IMR-90 (cell line): ENCODE measurements around the gene PFDN5. TPM values are rescaled to one million over a fixed set of nuclear protein-coding genes. Genes with fewer than 3 reads are reported as not detected.

ENCODE experiments used
- ATAC-seq: fragments of 200-7000 bp; cut with Tn5 transposase; 2 replicates; pipeline ENCODE4 v1.9.1; 2020; ENCODE audit warnings: low read depth, mild to moderate bottlenecking, moderate library complexity
- BruUV-seq: library from RNA; stranded (reverse); fragments of 400-500 nt; replicated peaks from 2 replicates; lab custom pipeline; 2021; lab: Mats Ljungman, UMichigan
- CTCF ChIA-PET: fragments of 300-600 bp; formaldehyde crosslinking; extraction: SDS; loops from one replicate; lab custom pipeline; 2021; ENCODE audit warnings: antibody characterized with exemption; lab: Yijun Ruan, JAX
- POLR2A ChIA-PET: fragments of 300-600 bp; sonication (Branson Sonifier 250); formaldehyde crosslinking; loops from one replicate; lab custom pipeline; 2022; ENCODE audit warnings: antibody characterized with exemption; ENCODE audit not compliant: unreplicated experiment; lab: Charles Lee
- DNase-seq: peaks from one replicate; pipeline ENCODE4 v3.0.0; 2013
- H2AFZ ChIP-seq: replicated peaks from 2 replicates; pipeline ENCODE3; 2013; ENCODE audit warnings: low read length, mild to moderate bottlenecking; ENCODE audit not compliant: poor library complexity
- H2AK5ac ChIP-seq: 2 replicates; pipeline ENCODE4 v1.6.1; 2013; ENCODE audit warnings: low read depth, low read length, inconsistent platforms
- H2AK9ac ChIP-seq: replicated peaks from 2 replicates; pipeline ENCODE3; 2013; ENCODE audit warnings: mild to moderate bottlenecking, low read depth, low read length, moderate library complexity; ENCODE audit not compliant: poor library complexity
- H2BK120ac ChIP-seq: 2 replicates; pipeline ENCODE4 v1.6.1; 2013; ENCODE audit warnings: low read depth, low read length, inconsistent platforms
- H2BK15ac ChIP-seq: 3 replicates; pipeline ENCODE4 v1.6.1; 2013; ENCODE audit warnings: low read depth, low read length, inconsistent platforms
- H2BK20ac ChIP-seq: 2 replicates; pipeline ENCODE4 v1.6.1; 2013; ENCODE audit warnings: low read depth, mild to moderate bottlenecking, inconsistent platforms, low read length, moderate library complexity
- H2BK5ac ChIP-seq: 2 replicates; pipeline ENCODE4 v1.6.1; 2013; ENCODE audit warnings: mild to moderate bottlenecking, low read depth, low read length, inconsistent platforms; ENCODE audit not compliant: poor library complexity, severe bottlenecking
- H3K14ac ChIP-seq: replicated peaks from 2 replicates; pipeline ENCODE4 v1.6.1; 2013; ENCODE audit warnings: low read depth, low read length, inconsistent platforms
- H3K18ac ChIP-seq: 2 replicates; pipeline ENCODE4 v1.6.1; 2013; ENCODE audit warnings: low read depth, low read length, control low read depth
- H3K23ac ChIP-seq: 2 replicates; pipeline ENCODE4 v1.6.1; 2013; ENCODE audit warnings: low read depth, low read length, inconsistent platforms
- H3K27ac ChIP-seq: 2 replicates; pipeline ENCODE4 v1.5.1; 2013; ENCODE audit warnings: mild to moderate bottlenecking, control low read depth, low read length; ENCODE audit not compliant: insufficient read depth
- H3K27me3 ChIP-seq: 2 replicates; pipeline ENCODE4 v1.6.1; 2013; ENCODE audit warnings: low read length; ENCODE audit not compliant: control insufficient read depth, insufficient read depth
- H3K36me3 ChIP-seq: 2 replicates; pipeline ENCODE4 v1.6.1; 2013; ENCODE audit warnings: low read length, mixed read lengths; ENCODE audit not compliant: control insufficient read depth, insufficient read depth
- H3K4ac ChIP-seq: 2 replicates; pipeline ENCODE4 v1.6.1; 2013; ENCODE audit warnings: low read depth, low read length, inconsistent platforms
- H3K4me1 ChIP-seq: 2 replicates; pipeline ENCODE4 v1.6.1; 2013; ENCODE audit warnings: low read length, mixed read lengths; ENCODE audit not compliant: control insufficient read depth, insufficient read depth
- H3K4me2 ChIP-seq: 2 replicates; pipeline ENCODE4 v1.6.1; 2013; ENCODE audit warnings: low read depth, mild to moderate bottlenecking, control low read depth, low read length, moderate library complexity
- H3K4me3 ChIP-seq: 2 replicates; pipeline ENCODE4 v1.5.1; 2013; ENCODE audit warnings: low read depth, mild to moderate bottlenecking, control low read depth, low read length, moderate library complexity; ENCODE audit not compliant: insufficient read depth
- H3K56ac ChIP-seq: 2 replicates; pipeline ENCODE4 v1.6.1; 2013; ENCODE audit warnings: low read length, inconsistent platforms; ENCODE audit not compliant: insufficient read depth; ENCODE audit errors: extremely low read depth
- H3K79me1 ChIP-seq, 2 experiments: 2 replicates each; pipeline ENCODE4 v1.6.1; 2013; ENCODE audit warnings: low read length in 2 of 2, inconsistent platforms in 1 of 2, low read depth in 1 of 2
- H3K9ac ChIP-seq: 2 replicates; pipeline ENCODE4 v1.6.1; 2013; ENCODE audit warnings: low read depth, low read length, control low read depth
- H3K9me1 ChIP-seq: 2 replicates; pipeline ENCODE4 v1.6.1; 2013; ENCODE audit warnings: low read length, inconsistent platforms; ENCODE audit not compliant: insufficient read depth
- H3K9me3 ChIP-seq: 2 replicates; pipeline ENCODE4 v1.6.1; 2013; ENCODE audit warnings: low read length; ENCODE audit not compliant: control insufficient read depth, insufficient read depth
- H4K20me1 ChIP-seq: 2 replicates; pipeline ENCODE4 v1.6.1; 2013; ENCODE audit warnings: low read length, inconsistent platforms; ENCODE audit not compliant: insufficient read depth
- H4K5ac ChIP-seq: 2 replicates; pipeline ENCODE4 v1.6.1; 2013; ENCODE audit warnings: mild to moderate bottlenecking, low read depth, low read length, control low read depth
- H4K8ac ChIP-seq, 2 experiments: 2 replicates each; pipeline ENCODE4 v1.6.1; 2013; ENCODE audit warnings: low read depth in 2 of 2, low read length in 2 of 2, control low read depth in 1 of 2, inconsistent platforms in 1 of 2
- H4K91ac ChIP-seq: 2 replicates; pipeline ENCODE4 v1.6.1; 2013; ENCODE audit warnings: low read depth, low read length, inconsistent platforms; ENCODE audit not compliant: insufficient read depth
- BHLHE40 ChIP-seq: fragments of 150-350 bp; IDR thresholded peaks from 2 replicates; pipeline ENCODE4 v1.6.1; 2016; ENCODE audit warnings: mild to moderate bottlenecking, low read depth, low read length
- CEBPB ChIP-seq: IDR thresholded peaks from 2 replicates; pipeline ENCODE4 v1.6.1; 2012; ENCODE audit warnings: low read depth, low read length, improper control_type of control experiment
- CHD1 ChIP-seq: IDR thresholded peaks from 2 replicates; pipeline ENCODE4 v1.6.1; 2012; ENCODE audit warnings: low read depth, low read length, improper control_type of control experiment
- CTCF ChIP-seq: conservative IDR thresholded peaks from 2 replicates; pipeline ENCODE4 v1.5.1; 2012; ENCODE audit warnings: mild to moderate bottlenecking, low read depth, low read length, improper control_type of control experiment
- ELK1 ChIP-seq: fragments of 150-350 bp; IDR thresholded peaks from 2 replicates; pipeline ENCODE4 v1.6.1; 2016; ENCODE audit warnings: low read depth, mild to moderate bottlenecking, low read length, moderate library complexity, borderline replicate concordance
- FOS ChIP-seq: fragments of 150-350 bp; IDR thresholded peaks from 2 replicates; pipeline ENCODE4 v1.6.1; 2016; ENCODE audit warnings: low read depth, low read length
- MAFK ChIP-seq: IDR thresholded peaks from 2 replicates; pipeline ENCODE4 v1.6.1; 2012; ENCODE audit warnings: low read depth, low read length, improper control_type of control experiment
- MAZ ChIP-seq: IDR thresholded peaks from 2 replicates; pipeline ENCODE4 v1.6.1; 2012; ENCODE audit warnings: low read depth, mild to moderate bottlenecking, low read length, improper control_type of control experiment, moderate library complexity, borderline replicate concordance
- MXI1 ChIP-seq: IDR thresholded peaks from 2 replicates; pipeline ENCODE4 v1.6.1; 2012; ENCODE audit warnings: low read depth, mild to moderate bottlenecking, low read length, moderate library complexity, borderline replicate concordance
- NFE2L2 ChIP-seq: fragments of 150-350 bp; IDR thresholded peaks from 2 replicates; pipeline ENCODE4 v1.6.1; 2016; ENCODE audit warnings: low read depth, mild to moderate bottlenecking, low read length
- POLR2A ChIP-seq: IDR thresholded peaks from 2 replicates; pipeline ENCODE4 v1.6.1; 2012; ENCODE audit warnings: mild to moderate bottlenecking, low read depth, low read length
- RAD21 ChIP-seq: IDR thresholded peaks from 2 replicates; pipeline ENCODE4 v1.6.1; 2012; ENCODE audit warnings: low read length, improper control_type of control experiment
- RCOR1 ChIP-seq: IDR thresholded peaks from 2 replicates; pipeline ENCODE4 v1.6.1; 2012; ENCODE audit warnings: mild to moderate bottlenecking, low read length, improper control_type of control experiment; ENCODE audit not compliant: insufficient replicate concordance
- RFX5 ChIP-seq: IDR thresholded peaks from 2 replicates; pipeline ENCODE4 v1.8.0; 2012; ENCODE audit warnings: low read depth, mild to moderate bottlenecking, low read length, moderate library complexity
- SMC3 ChIP-seq: fragments of 150-350 bp; IDR thresholded peaks from 2 replicates; pipeline ENCODE4 v1.6.1; 2016; ENCODE audit warnings: low read depth, mild to moderate bottlenecking, antibody characterized with exemption, low read length, moderate library complexity
- WGBS, 2 experiments: methylation state at CpG; one replicate each; pipeline versions ENCODE4 v1.1.5 to v1.1.7; 2013; ENCODE audit warnings: missing lambda C conversion rate in 2 of 2; ENCODE audit not compliant: insufficient read length in 1 of 2; ENCODE audit errors: extremely low coverage in 2 of 2; 5-methylcytosine and 5-hydroxymethylcytosine counted together
- dilution Hi-C: fragments of 300-500 bp; cut with HindIII; formaldehyde crosslinking; loops from one replicate; pipeline ENCODE4 v1.14.3; 2018; ENCODE audit warnings: low sequenced_read_pairs; ENCODE audit not compliant: unreplicated experiment
- in situ Hi-C: fragments of 300-500 bp; cut with MboI; formaldehyde crosslinking; loops from 3 replicates; pipeline ENCODE4 v1.14.3; 2019; ENCODE audit warnings: low sequenced_read_pairs, inconsistent platforms, mixed read lengths
- intact Hi-C: fragments of 100-400 bp; cut with micrococcal nuclease; formaldehyde crosslinking; loops from 2 replicates; pipeline ENCODE4 v1.10.0; 2022
- polyA plus RNA-seq, 3 experiments: library from polyadenylated mRNA; depleted of rRNA; stranded (reverse); fragments of >200 nt; gene quantifications; 2 replicates each; pipeline ENCODE4 v1.2.3, GENCODE V29; 2012; ENCODE audit warnings: low replicate concordance in 1 of 3
- total RNA-seq: library from RNA; depleted of rRNA; stranded (reverse); fragments of >200 nt; gene quantifications from 2 replicates; pipeline ENCODE4 v1.2.3, GENCODE V29; 2012

The PFDN5 gene
- total and polyA plus RNA-seq, 2 of the 4 experiments (the other 2 are of a cell fraction), result 1,011 to 1,338 TPM

GRCh38 chr12:53299454-53300180 is 4.3 kb downstream of the PFDN5 start, which contains the start of gene MYG1:
MYG1 (plus strand) TSS chr12:53299695; CDS start chr12:53299738, 43 bp downstream.
- Histone ChIP-seq H3K9ac (peak within 1 kb of the TSS; percentile 94), H3K27me3 (no peaks in the 10 kb centered on the region), H3K9me3 (no peaks in the 10 kb centered on the region), H3K79me1 (peaks cover 20 to 67% of the 10 kb centered on the region in 2 experiments), H3K14ac (peak within 1 kb of the TSS; percentile 77), H3K56ac (peak within 1 kb of the TSS; percentile 82), H2BK15ac (peak within 1 kb of the TSS; percentile 60; the same call in 2 of the 3 replicates), H3K9me1 (peaks cover 14% of the 10 kb centered on the region; the same call in 1 of the 2 replicates), H4K5ac (peak within 1 kb of the TSS; percentile 61), H2BK5ac (peak within 1 kb of the TSS; percentile 91), H3K27ac (peak within 1 kb of the TSS; percentile 86), H2BK20ac (peak within 1 kb of the TSS; percentile 71; the same call in 1 of the 2 replicates), H3K18ac (peak within 1 kb of the TSS; percentile 74), H3K4me1 (peaks cover 19% of the 10 kb centered on the region), H3K4me3 (peak within 1 kb of the TSS; percentile 64), H2AK5ac (peak within 1 kb of the TSS; percentile 91), H3K4ac (peak within 1 kb of the TSS; percentile 89), H2AFZ (peak within 1 kb of the TSS; percentile 95), H2AK9ac (peak within 1 kb of the TSS; percentile 98), H3K4me2 (peak within 1 kb of the TSS; percentile 94), H3K23ac (peak within 1 kb of the TSS; percentile 84), H4K91ac (peak within 1 kb of the TSS; percentile 92), H3K36me3 (peaks cover 16% of the 10 kb centered on the region), H4K8ac (peak within 1 kb of the TSS; percentile 84 to 92), H4K20me1 (peaks cover 5% of the 10 kb centered on the region; the same call in 1 of the 2 replicates), H2BK120ac (peak within 1 kb of the TSS; percentile 47)
- dilution Hi-C loops, result no loop called here
- intact Hi-C loops, result loop anchor here (1.0 to 5.0 kb wide), 5 partner anchors 21 to 247 kb away; partner anchors contain the start of genes AAAS and TNS2
- in situ Hi-C loops, result no loop called here
- POLR2A ChIA-PET, result interaction anchor here (0.5 to 0.8 kb wide), 3 partner anchors 31 to 967 kb away, joined by 3 to 5 read pairs (median 3); a partner anchor contains a TSS
- peak; percentile 46 for ATAC-seq
- BruUV-seq, result no TSS peak
- DNase-seq, result peak; percentile 84
- CTCF ChIA-PET, result interaction anchor here (0.5 to 1.4 kb wide), 5 partner anchors 20 to 99 kb away, joined by 3 to 5 read pairs (median 3); partner anchors contain the start of gene AAAS
- 0% methylated on average over 34 of the region's 51 CpGs; no CpG with 5 or more reads in 1 of the 2 experiments for WGBS, 2 experiments
- TF ChIP-seq SMC3 (no peak), MAFK (no peak), CEBPB (no peak), POLR2A (peak; percentile 55; the same call in 1 of the 2 replicates), NFE2L2 (no peak), MAZ (no peak; the same call in 1 of the 2 replicates), RCOR1 (no peak), BHLHE40 (no peak), CTCF (0 out of 2 replicates have a peak, but pooled peaks have one; percentile 17), RFX5 (no peak), CHD1 (no peak), RAD21 (0 out of 2 replicates have a peak, but pooled peaks have one; percentile 9), FOS (no peak), MXI1 (peak; percentile 66; the same call in 1 of the 2 replicates), ELK1 (no peak)
